ENCODE measurements around the gene IL18.
"Not testable (repeated sequence)": the region's sequence is repeated elsewhere in the genome, so short reads cannot be mapped to it uniquely, and the experiment has no call there.

The IL18 gene

DNA sequence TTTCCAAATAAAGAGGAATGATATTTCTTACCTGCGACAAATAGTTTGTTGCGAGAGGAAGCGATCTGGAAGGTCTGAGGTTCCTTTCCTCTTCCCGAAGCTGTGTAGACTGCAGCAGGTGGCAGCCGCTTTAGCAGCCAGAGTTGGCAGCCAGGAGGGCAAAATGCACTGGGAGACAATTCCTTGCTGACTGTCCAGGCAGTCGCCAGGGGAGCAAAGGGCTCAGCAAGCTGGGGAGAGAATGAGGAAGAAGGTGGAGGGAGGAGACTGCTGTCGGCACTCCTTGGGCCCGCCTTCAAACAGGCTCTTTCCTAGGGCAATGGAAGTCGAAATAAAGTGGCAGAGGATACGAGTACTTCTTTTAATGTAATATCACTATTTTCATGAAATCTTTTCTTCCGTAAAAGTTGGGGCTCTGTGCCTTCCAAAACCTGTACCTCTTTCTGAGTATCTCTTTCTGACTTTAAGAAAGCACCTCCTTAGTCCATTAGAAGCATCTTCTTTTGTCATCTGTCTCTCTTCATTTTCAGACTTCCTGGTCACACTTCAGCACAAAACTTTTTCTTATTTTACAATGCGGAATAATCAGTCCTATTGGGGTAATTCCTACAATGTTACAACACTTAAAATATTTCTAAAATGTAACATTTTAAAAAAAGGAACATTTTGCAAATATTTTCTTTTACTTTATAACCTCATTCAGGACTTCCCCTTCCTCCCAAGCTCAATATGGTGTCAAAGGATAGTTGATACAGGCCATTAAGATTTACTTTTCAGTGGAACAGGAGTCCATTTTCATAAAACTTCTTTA lies at the start of gene IL18:
IL18 (minus strand) TSS at position 220 of the 811 bp plus-strand sequence. CDS start 9,041 bp downstream, outside the sequence.
- no peak for DNase-seq

DNA sequence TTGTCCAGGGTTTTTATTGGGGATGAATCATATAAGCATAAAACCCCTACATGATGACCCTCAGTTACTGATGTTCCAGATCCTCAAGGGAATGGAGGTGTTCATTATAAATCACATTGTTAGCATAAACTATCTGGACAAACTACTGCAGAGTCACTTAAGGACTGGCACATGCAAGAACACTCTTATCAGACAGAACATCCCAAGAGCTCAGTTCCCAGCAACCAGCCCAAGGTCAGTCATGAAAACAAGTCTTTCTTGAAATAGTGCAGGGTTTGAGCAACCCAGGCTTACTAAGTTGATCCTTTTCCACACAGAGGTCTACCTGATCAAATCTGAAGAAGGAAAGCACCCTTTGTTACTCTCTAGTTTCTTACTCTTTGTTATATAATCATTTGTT lies 48.8 kb upstream of the IL18 start:
- DNase-seq = no peak

DNA sequence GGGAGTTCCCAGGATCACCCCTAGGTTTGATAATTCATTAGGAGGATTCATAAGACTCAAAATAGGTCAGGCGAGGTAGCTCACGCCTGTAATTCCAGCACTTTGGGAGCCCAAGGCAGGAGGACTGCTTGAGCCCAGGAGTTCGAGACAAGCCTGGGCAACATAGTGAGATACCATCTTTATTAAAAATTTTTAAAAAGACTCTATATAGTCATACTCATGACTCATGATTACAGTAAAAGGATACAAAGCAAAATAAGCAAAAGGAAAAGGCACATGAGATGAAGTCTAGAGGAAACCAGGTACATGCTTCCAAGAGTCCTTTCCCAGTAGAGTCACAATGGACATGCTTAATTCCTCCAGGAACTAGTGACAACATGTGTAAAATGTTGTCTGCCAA lies 48.4 kb upstream of the IL18 start:
- no peak for DNase-seq

DNA sequence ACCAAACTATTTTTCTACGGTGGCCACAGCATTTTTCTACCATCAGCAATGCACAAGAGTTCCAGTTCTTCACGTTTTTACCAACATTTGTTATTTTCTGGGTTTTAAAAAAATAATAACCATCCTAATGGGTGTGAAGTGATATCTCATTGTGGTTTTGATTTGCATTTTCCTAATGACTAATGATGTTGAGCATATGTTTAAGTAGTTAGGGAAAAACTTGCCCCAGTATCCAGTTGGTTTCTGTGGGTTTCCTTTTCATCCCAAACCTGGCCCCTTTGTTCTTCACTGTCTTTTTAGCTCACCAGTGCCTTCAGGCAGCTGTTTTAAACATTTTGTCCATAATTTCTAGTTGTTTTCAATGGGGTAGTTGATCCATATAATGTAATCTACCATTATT lies 47.6 kb upstream of the IL18 start:
- DNase-seq = peak in 1 of 2 donors; percentile 14

DNA sequence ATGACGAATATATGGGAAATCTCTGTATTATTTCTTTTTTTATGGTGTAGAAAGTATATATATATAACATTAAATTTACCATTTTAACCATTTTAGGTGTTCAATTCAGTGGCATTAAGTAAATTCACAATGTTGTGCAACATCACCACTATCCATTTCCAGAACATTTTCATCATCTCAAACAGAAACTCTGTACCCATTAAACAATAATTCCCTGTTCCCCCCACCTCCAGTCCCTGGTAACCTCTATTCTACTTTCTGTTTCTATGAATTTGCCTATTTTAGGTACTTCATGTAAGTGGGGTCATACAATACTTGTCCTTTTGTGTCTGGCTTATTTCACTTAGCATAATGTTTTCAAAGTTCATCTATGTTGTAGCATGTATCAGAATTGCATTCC lies 47.0 kb upstream of the IL18 start:
- no peak for DNase-seq

DNA sequence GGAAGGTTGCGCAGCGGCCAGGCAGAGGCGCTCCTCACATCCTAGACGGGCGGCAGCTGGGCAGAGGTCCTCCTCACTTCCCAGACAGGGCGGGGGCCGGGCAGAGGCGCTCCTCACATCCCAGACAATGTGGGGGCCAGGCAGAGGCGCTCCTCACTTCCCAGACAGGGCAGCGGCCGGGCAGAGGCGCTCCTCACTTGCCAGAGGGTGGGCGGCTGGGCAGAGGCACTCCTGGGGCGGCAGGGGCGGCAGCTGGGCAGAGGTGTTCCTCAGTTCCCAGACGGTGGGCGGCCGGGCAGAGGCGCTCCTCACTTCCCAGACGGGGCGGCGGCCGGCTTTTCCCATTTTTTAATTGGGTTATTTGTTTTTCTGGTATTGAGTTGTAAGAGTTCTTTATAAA lies 42.2 kb upstream of the IL18 start:
- no peak for DNase-seq

DNA sequence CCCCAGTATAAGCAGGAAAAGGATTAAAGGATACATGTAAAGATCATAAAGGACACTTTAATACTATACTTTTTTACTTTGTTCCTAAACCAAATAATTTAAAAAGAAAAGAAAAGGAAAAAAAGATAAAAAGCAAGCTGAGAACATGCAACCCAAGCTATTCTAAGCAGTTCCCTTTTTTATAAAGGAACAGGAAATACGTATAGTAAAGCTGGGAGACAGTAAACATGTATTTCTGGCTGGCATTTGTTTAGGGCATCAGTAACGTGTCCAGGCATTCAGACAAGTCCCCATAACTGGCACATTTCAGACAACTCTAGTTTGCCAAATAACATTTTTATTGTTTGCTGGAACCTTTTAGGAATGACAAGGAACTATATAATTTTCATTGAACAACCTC lies 36.4 kb upstream of the IL18 start:
- DNase-seq = no peak

DNA sequence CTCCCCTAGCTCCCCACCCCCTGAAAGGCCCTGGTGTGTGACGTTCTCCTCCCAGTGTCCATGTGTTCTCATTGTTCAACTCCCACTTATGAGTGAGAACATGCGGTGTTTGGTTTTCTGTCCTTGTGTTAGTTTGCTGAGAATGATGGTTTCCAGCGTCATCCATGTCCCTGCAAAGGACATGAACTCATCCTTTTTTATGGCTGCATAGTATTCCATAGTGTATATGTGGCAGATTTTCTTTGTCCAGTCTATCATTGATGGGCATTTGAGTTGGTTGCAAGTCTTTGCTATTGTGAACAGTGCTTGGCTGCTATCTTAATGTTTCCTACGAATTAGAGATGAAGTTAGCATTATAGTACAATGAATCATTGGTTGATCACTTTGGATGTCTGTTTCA lies 35.2 kb upstream of the IL18 start:
- DNase-seq = not testable (repeated sequence)

DNA sequence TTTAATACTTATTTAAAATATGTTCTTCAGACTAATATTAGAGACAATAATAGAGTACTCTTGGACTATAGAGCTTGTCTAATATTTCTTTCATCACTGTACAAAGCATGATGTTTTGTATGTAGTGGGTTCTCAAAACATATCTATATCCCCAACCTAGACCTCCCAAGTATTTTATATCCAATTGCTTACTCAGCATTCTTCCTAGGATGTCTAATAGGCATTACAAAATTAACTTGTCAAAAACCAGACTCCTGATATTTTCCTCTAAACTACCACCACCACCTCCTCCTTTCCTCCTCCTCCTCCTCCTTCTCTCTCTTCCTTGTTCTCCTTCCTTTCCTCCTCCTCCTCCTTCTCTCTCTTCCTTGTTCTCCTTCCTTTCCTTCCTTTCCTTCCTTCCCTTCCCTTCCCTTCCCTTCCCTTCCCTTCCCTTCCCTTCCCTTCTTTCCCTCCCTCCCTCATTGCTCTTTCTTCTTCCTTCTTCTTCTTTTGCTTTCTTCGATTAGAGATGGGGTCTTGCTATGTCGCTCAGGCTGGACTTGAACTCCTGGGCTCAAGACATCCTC lies 32.7 kb upstream of the IL18 start:
- no peak for DNase-seq

DNA sequence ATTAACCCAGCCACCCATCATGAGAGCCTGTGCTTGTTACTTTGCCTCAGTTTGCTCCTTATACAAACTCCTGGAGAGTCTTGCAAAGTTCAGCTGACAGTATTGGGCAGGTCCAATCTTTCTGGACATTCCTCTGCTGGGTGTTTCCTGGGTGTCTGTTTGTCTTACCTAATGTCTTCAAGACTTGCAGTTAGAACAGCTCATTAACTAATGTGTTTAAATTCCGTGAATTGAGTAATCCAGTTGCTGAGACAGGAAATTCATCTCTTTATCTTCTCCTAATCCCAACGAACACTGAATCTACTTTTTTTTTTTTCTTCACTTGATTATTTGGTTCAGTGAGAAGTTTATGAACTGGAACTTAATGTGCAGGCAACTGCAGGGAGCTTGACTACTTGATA lies 32.1 kb upstream of the IL18 start:
- no peak for DNase-seq

DNA sequence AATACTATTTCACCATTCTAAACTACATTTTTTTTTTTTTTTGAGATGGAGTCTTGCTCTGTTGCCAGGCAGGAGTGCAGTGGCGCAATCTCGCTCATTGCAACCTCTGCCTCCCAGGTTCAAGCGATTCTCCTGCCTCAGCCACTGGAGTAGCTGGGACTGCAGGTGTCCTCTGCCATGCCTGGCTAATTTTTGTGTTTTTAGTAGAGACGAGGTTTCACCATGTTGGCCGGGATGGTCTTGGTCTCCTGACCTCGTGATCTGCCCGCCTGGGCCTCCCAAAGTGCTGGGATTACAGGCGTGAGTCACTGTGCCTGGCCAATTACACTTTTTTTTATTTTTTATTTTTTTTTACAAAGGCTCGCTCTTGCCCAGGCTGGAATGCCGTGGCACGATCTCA lies 31.2 kb upstream of the IL18 start:
- DNase-seq = not testable (repeated sequence)

DNA sequence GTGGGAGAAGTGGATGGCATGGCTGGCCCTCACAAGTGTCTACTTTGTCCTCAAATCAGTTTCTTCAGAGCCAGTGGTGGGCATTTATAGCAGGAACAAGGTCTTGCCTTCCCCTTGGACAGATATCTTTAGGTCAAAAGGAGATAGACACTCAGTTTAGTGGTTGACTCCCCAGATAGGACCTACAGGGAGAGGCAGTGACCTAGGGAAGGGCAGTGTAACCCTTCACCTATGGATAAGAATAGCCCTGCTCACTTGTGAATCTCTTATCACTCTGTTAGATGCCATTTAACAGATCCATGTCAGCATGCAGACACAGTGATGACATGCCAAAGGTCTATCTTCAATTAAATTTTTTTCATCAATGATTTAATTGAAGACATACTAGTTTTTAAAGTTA lies 22.4 kb upstream of the IL18 start:
- no peak for DNase-seq

DNA sequence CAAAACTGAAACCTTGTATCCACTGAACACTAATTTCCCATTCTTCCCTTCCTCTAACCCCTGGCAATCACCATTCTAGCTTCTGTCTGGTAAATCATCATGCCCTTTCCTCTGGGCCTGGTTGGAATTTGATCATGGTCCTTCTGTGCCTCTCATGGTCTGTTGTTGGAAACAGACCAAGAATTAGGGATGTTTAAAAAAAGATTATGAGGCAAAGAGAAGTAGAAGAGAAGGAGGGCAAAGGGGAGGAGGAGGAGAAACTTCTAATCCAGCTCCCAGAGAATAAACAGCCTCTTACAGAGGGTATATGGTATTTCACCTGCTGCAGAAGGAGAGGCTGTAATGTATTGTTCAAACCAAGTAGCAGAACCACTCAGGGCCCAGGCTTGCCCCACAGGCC lies 22.0 kb upstream of the IL18 start:
- no peak for DNase-seq

DNA sequence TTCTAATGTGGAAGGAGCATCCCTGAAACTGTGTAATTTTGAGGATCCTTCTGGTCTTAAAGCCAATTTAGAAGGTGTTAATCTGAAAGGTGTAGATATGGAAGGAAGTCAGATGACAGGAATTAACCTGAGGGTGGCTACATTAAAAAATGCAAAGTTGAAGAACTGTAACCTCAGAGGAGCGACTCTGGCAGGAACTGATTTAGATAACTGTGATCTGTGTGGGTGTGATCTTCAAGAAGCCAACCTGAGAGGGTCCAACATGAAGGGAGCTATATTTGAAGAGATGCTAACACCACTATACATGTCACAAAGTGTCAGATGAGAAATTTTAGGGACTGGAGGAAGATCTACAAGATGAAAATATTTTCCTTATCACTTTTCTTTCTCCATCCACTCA lies 19.0 kb upstream of the IL18 start:
- DNase-seq = no peak

DNA sequence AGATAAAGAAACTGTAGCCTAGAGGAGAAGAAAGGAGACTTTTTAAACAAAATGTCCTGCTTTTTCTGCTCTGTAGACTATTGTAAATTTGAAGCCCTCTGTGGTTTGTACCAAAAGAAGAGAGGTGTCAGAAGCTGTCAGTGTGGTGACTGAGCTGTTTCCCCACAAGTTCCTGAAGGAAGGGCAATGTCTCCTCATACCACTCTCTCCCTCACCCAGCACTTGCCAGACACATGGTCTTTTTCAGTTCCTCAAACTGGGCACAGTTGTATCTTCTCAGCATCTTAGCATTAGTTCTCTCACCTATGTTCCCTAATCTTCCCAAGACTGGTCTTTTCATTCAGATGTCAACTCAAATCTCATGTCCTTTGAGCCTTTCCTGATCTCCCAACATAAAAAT lies 15.7 kb upstream of the IL18 start:
- DNase-seq = no peak

DNA sequence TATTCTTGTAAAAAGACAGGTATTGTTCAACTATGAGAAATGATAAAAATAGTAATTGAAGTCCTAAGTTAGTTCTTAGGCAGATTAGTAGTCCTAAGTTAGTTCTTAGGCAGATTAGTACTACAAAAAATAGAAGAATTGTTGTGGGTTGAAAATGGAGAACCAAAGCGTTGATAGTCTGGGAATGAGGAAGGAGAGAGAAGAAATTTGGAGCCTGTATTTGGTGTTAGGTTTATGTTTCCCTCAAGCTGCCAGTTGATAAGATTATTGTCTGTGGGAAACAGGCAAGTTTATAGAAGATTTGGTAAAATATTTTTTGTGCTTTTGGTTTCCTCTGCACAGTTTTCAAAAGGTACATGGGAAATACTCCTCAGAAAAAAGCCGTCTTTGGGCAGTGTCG lies 15.0 kb upstream of the IL18 start:
- DNase-seq = no peak

DNA sequence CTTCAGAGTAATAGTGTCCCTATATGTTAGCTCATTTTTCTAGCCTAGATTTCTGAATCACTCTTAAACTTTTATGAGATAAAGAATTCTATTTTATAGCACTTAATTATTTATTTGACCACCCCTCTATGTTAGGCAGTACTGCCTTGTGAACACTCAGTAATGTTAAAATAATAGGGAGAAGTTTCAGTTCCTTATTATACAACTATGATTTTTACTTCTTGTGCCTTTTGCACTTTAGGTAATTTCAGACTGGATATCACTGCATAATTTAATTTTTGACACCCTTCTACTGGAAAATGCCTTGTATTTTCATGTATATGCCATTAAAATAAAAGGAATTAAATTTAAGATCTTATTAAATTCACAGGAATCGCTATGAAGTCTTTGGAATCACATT lies 14.5 kb upstream of the IL18 start:
- no peak for DNase-seq

DNA sequence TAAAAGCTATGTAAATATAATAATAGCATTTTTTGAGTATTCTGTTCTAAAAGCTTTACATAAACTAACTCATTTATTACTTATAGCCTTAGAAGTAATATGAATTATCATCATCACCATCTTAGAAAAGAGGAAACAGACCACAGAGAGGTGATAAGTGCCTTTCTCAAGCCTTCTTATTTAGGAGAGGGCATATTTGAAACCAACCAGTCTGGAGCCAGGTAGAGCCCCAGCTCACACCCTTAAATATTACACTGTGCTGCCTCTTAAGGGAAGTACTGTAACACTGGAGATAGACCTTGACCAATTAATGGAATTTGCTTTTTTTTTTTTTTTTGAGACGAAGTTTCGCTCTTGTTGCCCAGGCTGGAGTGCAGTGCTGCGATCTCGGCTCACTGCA lies 13.7 kb upstream of the IL18 start:
- DNase-seq = no peak

DNA sequence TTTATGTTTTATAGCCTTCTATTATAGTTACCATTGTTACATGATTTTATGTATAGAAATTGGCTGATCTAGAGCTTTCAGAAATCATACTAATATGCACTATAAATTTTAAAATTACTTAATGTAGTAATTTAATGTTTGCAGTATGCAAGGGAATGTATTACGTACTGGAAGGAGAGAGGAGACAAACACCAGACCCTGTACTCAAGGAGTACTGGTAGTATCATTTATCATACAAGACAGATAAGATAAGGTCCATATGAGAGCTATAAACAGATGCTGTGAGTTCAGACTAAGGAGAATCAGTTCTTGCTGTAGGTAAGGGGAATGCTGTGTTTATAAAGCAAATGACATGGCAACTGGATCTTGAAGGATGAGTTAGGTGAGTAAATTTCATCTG lies 12.2 kb upstream of the IL18 start:
- no peak for DNase-seq

DNA sequence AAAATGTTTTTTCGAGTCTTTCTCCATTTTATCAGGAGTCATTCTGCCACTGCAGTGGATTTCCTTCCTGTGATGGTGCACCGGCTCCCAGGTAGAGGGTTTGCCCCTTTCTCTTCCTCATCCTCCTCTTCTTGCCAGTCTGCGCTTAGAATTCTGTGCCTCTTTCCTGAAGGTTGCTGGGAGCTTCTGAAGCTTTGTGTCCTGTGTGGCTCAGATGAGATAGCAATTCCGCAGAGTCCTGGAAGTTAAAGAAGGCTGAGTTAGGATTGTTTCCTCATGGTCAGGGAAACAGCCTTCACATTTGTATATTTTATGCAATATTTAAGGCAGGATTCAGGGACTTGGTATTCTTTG lies 11.7 kb upstream of the IL18 start:
- no peak for DNase-seq

DNA sequence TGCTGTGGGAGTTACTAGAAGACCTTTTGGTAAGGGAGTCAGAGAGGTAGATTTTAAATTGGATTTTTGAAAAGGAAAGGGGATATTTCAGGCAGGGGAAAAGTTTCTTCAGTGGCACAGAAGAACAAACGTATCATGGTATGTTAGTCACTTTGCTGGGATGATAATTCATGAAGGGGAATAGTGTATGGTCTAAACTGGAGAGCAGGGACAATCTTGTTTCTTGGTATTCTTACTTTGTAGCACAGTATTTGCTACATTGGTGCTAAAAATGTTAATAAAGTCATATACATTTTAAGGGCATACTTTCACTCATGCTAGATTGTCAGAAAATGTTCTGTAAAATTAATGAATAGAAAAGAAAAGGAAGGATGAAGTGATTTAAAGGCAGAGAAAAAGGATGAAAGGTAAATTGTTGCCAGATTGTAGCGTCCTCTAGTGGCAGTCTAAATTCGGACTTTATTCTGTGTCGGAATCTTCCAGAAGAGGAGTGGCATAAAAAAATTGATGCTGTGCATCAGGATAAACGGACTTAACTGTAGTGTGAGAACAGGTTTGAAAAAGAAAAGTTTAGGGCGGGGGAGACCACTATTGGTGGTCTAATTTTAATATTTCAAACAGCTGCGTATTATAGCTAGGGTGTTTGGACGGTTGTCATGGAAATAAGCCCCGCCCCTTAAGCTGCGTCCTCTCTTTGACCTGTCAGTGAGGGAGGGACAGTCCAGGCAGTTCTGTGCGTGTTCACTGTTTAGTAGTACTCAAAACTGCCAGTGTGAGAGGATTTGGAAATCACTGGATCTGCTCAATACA lies 11.1 kb upstream of the IL18 start, which contains the start of gene BCO2:
BCO2 (plus strand) TSS at position 724 of the 810 bp plus-strand sequence. CDS start 90 bp downstream, outside the sequence.
- peak in 1 of 2 donors; percentile 5 for DNase-seq

DNA sequence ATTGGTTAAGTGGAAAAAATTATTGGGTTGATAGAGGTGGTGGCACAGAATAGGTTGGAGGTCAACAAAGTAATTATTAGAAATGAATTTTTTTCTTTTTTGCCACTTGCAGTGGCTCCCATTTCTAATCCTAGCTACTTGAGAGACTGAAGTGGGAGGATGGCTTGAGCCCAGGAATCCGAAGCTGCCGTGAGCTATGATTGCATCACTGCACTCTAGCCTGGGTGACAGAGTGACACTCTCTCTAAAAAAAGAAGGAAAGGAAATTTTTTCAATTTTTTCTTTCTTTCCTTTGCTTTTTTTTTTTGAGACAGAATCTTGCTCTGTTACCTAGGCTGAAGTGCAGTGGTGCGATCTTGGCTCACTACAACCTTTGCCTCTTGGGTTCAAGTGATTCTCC lies 9.3 kb upstream of the IL18 start:
- no peak for DNase-seq

DNA sequence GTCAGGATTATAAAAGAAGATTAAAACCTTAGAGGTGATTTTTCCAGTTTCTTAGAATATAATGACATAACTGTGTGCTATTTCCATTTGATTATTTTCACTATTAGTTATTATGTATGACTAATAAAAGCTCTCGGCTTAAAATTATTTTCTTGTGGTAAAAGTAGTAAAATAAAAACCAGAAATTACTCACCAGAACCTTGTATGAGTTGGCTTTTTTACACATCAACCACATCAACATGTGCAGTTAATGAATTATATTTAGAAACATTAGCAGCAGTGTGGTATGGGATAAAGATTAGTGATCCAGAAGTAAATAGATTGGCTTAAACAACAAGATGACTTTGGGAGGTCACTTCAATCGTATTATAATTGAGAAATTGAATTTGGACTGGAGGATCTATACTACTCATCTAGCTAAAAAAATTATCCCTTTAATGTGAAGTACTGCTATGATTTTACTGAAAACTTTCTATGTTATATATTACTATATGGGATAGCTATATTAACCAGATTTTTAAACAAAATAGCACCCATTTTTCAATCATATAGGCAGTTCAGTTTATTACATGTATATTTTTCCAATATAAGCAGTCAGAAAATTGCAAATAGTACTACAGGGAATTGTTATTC lies 8.6 kb upstream of the IL18 start:
- no peak for DNase-seq

DNA sequence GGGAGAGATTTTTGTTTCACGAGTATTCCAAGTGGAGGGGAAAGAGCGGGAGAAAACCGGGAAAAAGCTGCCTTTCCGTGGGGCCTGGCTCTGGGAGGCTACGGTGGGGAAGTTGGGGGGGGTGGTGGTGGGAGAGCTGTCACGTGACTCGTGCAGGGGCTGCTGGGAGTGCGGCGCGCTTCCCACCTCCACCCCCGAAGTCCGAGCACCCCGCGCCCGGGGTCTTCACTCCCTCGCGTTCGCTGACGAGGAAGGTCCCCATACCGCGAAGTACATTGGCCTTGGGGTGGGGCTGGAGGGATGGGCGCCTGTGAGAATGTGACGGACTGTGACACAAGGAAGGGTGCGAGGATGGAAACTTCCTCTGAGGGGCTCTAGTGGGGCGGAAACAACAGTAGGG lies 3.3 kb upstream of the IL18 start, which contains the start of gene TEX12:
TEX12 (plus strand) TSS at position 228 of the 400 bp plus-strand sequence. CDS start 1,897 bp downstream, outside the sequence.
- no peak for DNase-seq
